Endothelial cell of umbilical vein (primary cell): ENCODE measurements around the gene TWF2. TPM values are rescaled to one million over a fixed set of nuclear protein-coding genes. Genes with fewer than 3 reads are reported as not detected.

Experiments
- BruUV-seq: library from RNA; stranded (reverse); fragments of 400-500 nt; replicated peaks from 2 replicates; lab custom pipeline; 2021; lab: Mats Ljungman, UMichigan
- CTCF ChIA-PET: fragments of 300-600, 350-600 bp; sonication (Branson Sonifier 250); formaldehyde crosslinking; loops from one replicate; lab custom pipeline; 2021; ENCODE audit warnings: antibody characterized with exemption, inconsistent platforms; lab: Charles Lee
- POLR2A ChIA-PET: fragments of 300-600, 350-600 bp; sonication (Branson Sonifier 250); formaldehyde crosslinking; loops from one replicate; lab custom pipeline; 2021; ENCODE audit warnings: antibody characterized with exemption, inconsistent platforms; lab: Charles Lee
- DNase-seq: peaks from one replicate; pipeline ENCODE4 v3.0.0-alpha.2; 2011; ENCODE audit warnings: low read depth, low spot score
- FAIRE-seq: peaks from 2 replicates; lab custom pipeline; 2011; peaks lifted over from hg19 to GRCh38; lab: Jason Lieb, UNC
- H2AFZ ChIP-seq: 2 replicates; pipeline ENCODE4 v1.6.0; 2012; ENCODE audit warnings: low read depth, low read length, control low read depth, inconsistent platforms
- H3K27ac ChIP-seq: 2 replicates; pipeline ENCODE4 v1.5.1; 2011; ENCODE audit warnings: low read depth, mild to moderate bottlenecking, control low read depth, low read length, moderate library complexity; ENCODE audit not compliant: insufficient read depth
- H3K27me3 ChIP-seq, 2 experiments: 2 replicates each; pipeline versions ENCODE4 v1.6.0 to v1.6.1; 2011; ENCODE audit warnings: low read length in 2 of 2, mixed read lengths in 1 of 2; ENCODE audit not compliant: control insufficient read depth in 2 of 2, insufficient read depth in 2 of 2
- H3K36me3 ChIP-seq, 2 experiments: 2 replicates in 1 of 2; 3 replicates in 1 of 2; pipeline ENCODE4 v1.5.1; 2011; ENCODE audit warnings: low read length in 2 of 2, mild to moderate bottlenecking in 1 of 2, moderate library complexity in 1 of 2; ENCODE audit not compliant: control insufficient read depth in 2 of 2, insufficient read depth in 2 of 2; ENCODE audit errors: extremely low read depth in 1 of 2
- H3K4me1 ChIP-seq: 3 replicates; pipeline ENCODE4 v1.5.1; 2011; ENCODE audit warnings: mild to moderate bottlenecking, low read length; ENCODE audit not compliant: control insufficient read depth, insufficient read depth; ENCODE audit errors: extremely low read depth
- H3K4me2 ChIP-seq: 2 replicates; pipeline ENCODE4 v1.6.1; 2011; ENCODE audit warnings: low read length, control low read depth, mixed read lengths; ENCODE audit not compliant: insufficient read depth
- H3K4me3 ChIP-seq, 3 experiments: fragments of 200-600 bp in 1 of 3; sonication (generic), shearing (Covaris generic) in 1 of 3; replicated peaks in 1 of 3; 2 replicates each; pipeline ENCODE4 v1.5.1; 2011 to 2016; ENCODE audit warnings: control low read depth in 3 of 3, low read length in 3 of 3, mild to moderate bottlenecking in 2 of 3, inconsistent platforms in 1 of 3, low read depth in 1 of 3, moderate library complexity in 1 of 3; ENCODE audit not compliant: insufficient read depth in 1 of 3
- H3K79me2 ChIP-seq: 2 replicates; pipeline ENCODE4 v1.6.0; 2012; ENCODE audit warnings: low read length, inconsistent platforms; ENCODE audit not compliant: control insufficient read depth, insufficient read depth
- H3K9ac ChIP-seq: replicated peaks from 2 replicates; pipeline ENCODE3; 2011; ENCODE audit warnings: low read length, control low read depth; ENCODE audit not compliant: insufficient read depth; ENCODE audit errors: extremely low read depth
- H3K9me1 ChIP-seq: replicated peaks from 3 replicates; pipeline ENCODE4 v1.6.0; 2011; ENCODE audit warnings: mild to moderate bottlenecking, low read length; ENCODE audit not compliant: control insufficient read depth, insufficient read depth; ENCODE audit errors: extremely low read depth
- H3K9me3 ChIP-seq: replicated peaks from 2 replicates; pipeline ENCODE4 v1.5.1; 2012; ENCODE audit warnings: low read length, inconsistent platforms; ENCODE audit not compliant: control insufficient read depth, insufficient read depth
- H4K20me1 ChIP-seq: replicated peaks from 2 replicates; pipeline ENCODE3; 2011; ENCODE audit warnings: mild to moderate bottlenecking, low read length; ENCODE audit not compliant: control insufficient read depth, insufficient read depth; ENCODE audit errors: extremely low read depth
- EZH2 ChIP-seq: IDR thresholded peaks from 2 replicates; pipeline ENCODE4 v1.6.1; 2012; ENCODE audit warnings: borderline replicate concordance, low read depth, mild to moderate bottlenecking, moderate library complexity, low read length, inconsistent platforms; ENCODE audit not compliant: severe bottlenecking
- FOS ChIP-seq: IDR thresholded peaks from 2 replicates; pipeline ENCODE4 v1.6.1; 2011; ENCODE audit warnings: mild to moderate bottlenecking, low read length, moderate library complexity, borderline replicate concordance; ENCODE audit not compliant: insufficient read depth
- GATA2 ChIP-seq: IDR thresholded peaks from 2 replicates; pipeline ENCODE4 v1.7.0; 2011; ENCODE audit warnings: low read depth, mild to moderate bottlenecking, moderate library complexity, mixed read lengths, low read length; ENCODE audit not compliant: insufficient read length, insufficient read depth
- JUN ChIP-seq: IDR thresholded peaks from 2 replicates; pipeline ENCODE4 v1.6.1; 2011; ENCODE audit warnings: borderline replicate concordance, low read depth; ENCODE audit not compliant: insufficient read length, insufficient read depth
- MYC ChIP-seq: IDR thresholded peaks from one replicate; pipeline ENCODE4 v1.6.1; 2011; ENCODE audit warnings: mild to moderate bottlenecking, low read depth, low read length
- POLR2A ChIP-seq: IDR thresholded peaks from 2 replicates; pipeline ENCODE4 v1.6.1; 2012; ENCODE audit warnings: low read depth, mild to moderate bottlenecking, control low read depth, low read length
- POLR2AphosphoS5 ChIP-seq: IDR thresholded peaks from 2 replicates; pipeline ENCODE4 v1.6.1; 2012; ENCODE audit warnings: low read depth, mild to moderate bottlenecking, control low read depth, low read length, moderate library complexity; ENCODE audit not compliant: insufficient read depth
- dilution Hi-C: fragments of 300-500 bp; cut with MboI; formaldehyde crosslinking; loops from one replicate; pipeline ENCODE4 v1.15.0; 2019; ENCODE audit warnings: low sequenced_read_pairs; ENCODE audit not compliant: extremely low pct_ligation_motif_present
- intact Hi-C: fragments of 100-400 bp; cut with micrococcal nuclease; formaldehyde crosslinking; loops from one replicate; pipeline ENCODE4 v1.10.0; 2022
- polyA plus RNA-seq, 4 experiments: library from polyadenylated mRNA; depleted of rRNA in 3 of 4; stranded (reverse) in 3 of 4; unstranded in 1 of 4; fragments of >200 nt; gene quantifications; 2 replicates each; pipeline versions ENCODE4 v1.2.1 to v1.2.3, GENCODE V29; 2011 to 2012; ENCODE audit warnings: missing spikeins in 1 of 4
- total RNA-seq: library from RNA; stranded (reverse); gene quantifications from 2 replicates; pipeline ENCODE4 v1.2.3, GENCODE V29; 2021
- TF ChIP-seq, protein P1 (sequence below), 2 donors: IDR thresholded peaks; 1 replicate in 1 of 2; 2 replicates in 1 of 2; pipeline ENCODE4 v1.5.1; 2011; ENCODE audit warnings: low read length in 2 of 2, mild to moderate bottlenecking in 2 of 2, moderate library complexity in 2 of 2, control low read depth in 1 of 2, inconsistent platforms in 1 of 2, low read depth in 1 of 2; ENCODE audit not compliant: insufficient read depth in 1 of 2; ENCODE audit errors: extremely low read depth in 1 of 2
- TF ChIP-seq, protein P2 (sequence below): IDR thresholded peaks from 2 replicates; pipeline ENCODE4 v1.6.1; 2011; ENCODE audit not compliant: insufficient read depth, insufficient read length

TWF2 gene
- total and polyA plus RNA-seq, 2 donors (not counting 3 experiments of a cell fraction or from before 2014, with no cell fraction given) = 82.9 to 134 TPM

- FAIRE-seq = no peak
- dilution Hi-C loops = no loop called here
- no peak for DNase-seq
- no peak overlapping the region for H2AFZ ChIP-seq
- no peaks in the 10 kb centered on the region for H3K9me3 ChIP-seq
- no peaks in the 10 kb centered on the region for H3K9me1 ChIP-seq
- ChIA-PET POLR2A (no interaction called here), CTCF (no interaction called here)
- BruUV-seq = no TSS peak
- H3K27ac ChIP-seq = no peak overlapping the region
- no peaks in the 10 kb centered on the region for H3K4me1 ChIP-seq
- no peaks in the 10 kb centered on the region for H3K36me3 ChIP-seq
- H3K9ac ChIP-seq = no peak overlapping the region
- intact Hi-C loops = no loop called here
- TF ChIP-seq POLR2AphosphoS5 (no peak), EZH2 (no peak), POLR2A (no peak), GATA2 (no peak), JUN (no peak), MYC (no peak), FOS (no peak)
- TF ChIP-seq, protein P1, sequence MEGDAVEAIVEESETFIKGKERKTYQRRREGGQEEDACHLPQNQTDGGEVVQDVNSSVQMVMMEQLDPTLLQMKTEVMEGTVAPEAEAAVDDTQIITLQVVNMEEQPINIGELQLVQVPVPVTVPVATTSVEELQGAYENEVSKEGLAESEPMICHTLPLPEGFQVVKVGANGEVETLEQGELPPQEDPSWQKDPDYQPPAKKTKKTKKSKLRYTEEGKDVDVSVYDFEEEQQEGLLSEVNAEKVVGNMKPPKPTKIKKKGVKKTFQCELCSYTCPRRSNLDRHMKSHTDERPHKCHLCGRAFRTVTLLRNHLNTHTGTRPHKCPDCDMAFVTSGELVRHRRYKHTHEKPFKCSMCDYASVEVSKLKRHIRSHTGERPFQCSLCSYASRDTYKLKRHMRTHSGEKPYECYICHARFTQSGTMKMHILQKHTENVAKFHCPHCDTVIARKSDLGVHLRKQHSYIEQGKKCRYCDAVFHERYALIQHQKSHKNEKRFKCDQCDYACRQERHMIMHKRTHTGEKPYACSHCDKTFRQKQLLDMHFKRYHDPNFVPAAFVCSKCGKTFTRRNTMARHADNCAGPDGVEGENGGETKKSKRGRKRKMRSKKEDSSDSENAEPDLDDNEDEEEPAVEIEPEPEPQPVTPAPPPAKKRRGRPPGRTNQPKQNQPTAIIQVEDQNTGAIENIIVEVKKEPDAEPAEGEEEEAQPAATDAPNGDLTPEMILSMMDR (IDR thresholded peaks at IDR 0.05; ENCODE audit: extremely low read depth in 1 of 2, insufficient read depth in 1 of 2, low read depth in 1 of 2, low read length in 2 of 2) = no peak
- TF ChIP-seq, protein P2, sequence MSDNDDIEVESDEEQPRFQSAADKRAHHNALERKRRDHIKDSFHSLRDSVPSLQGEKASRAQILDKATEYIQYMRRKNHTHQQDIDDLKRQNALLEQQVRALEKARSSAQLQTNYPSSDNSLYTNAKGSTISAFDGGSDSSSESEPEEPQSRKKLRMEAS = no peak
- no peaks in the 10 kb centered on the region for H3K27me3 ChIP-seq
- no peaks in the 10 kb centered on the region for H4K20me1 ChIP-seq
- H3K79me2 ChIP-seq = no peaks in the 10 kb centered on the region
- H3K4me3 ChIP-seq = no peak overlapping the region
- H3K4me2 ChIP-seq = no peak overlapping the region
Measured at GRCh38 chr3:52190294-52191074, 48.5 kb downstream of the TWF2 start.
